Thyroid gland (tissue), 4 donors: ENCODE measurements around the gene CARD11. TPM values are rescaled to one million over a fixed set of nuclear protein-coding genes. Genes with fewer than 3 reads are reported as not detected.

Source experiments
- DNase-seq, 2 donors: peaks; one replicate each; pipeline ENCODE4 v3.0.0-alpha.2; 2019
- H3K27ac ChIP-seq, 3 donors: fragments of 200-600 bp; sonication (generic); 1 replicate in 2 of 3; 2 replicates in 1 of 3; pipeline ENCODE4 v1.5.1; 2016 to 2019; ENCODE audit warnings: mild to moderate bottlenecking in 1 of 3, moderate library complexity in 1 of 3
- H3K27me3 ChIP-seq: fragments of 200-600 bp; sonication (generic); one replicate; pipeline ENCODE4 v1.5.1; 2019
- H3K36me3 ChIP-seq, 2 donors: fragments of 200-600 bp; sonication (generic); one replicate each; pipeline ENCODE4 v1.5.1; 2016 to 2019
- H3K4me1 ChIP-seq, 2 donors: fragments of 200-600 bp; sonication (generic); one replicate each; pipeline ENCODE4 v1.5.1; 2017 to 2019
- H3K4me3 ChIP-seq, 3 donors: fragments of 200-600 bp; sonication (generic); replicated peaks in 1 of 3; 1 replicate in 2 of 3; 2 replicates in 1 of 3; pipeline ENCODE4 v1.5.1; 2016; ENCODE audit warnings: mild to moderate bottlenecking in 1 of 3
- H3K9me3 ChIP-seq: fragments of 200-600 bp; sonication (generic); one replicate; pipeline ENCODE4 v1.5.1; 2017
- CTCF ChIP-seq, 6 experiments: fragments of 200-600 bp in 3 of 6; fragments of 450-650 bp in 3 of 6; sonication (generic) in 3 of 6; IDR thresholded peaks; one replicate each; pipeline ENCODE4 v1.5.1; 2016 to 2019; ENCODE audit warnings: antibody characterized with exemption in 6 of 6, mild to moderate bottlenecking in 2 of 6, inconsistent platforms in 1 of 6, moderate library complexity in 1 of 6
- POLR2A ChIP-seq, 2 donors: fragments of 450-650 bp; IDR thresholded peaks; one replicate each; pipeline ENCODE4 v1.6.1; 2017; ENCODE audit warnings: antibody characterized with exemption in 2 of 2, mild to moderate bottlenecking in 2 of 2, moderate library complexity in 1 of 2
- WGBS, 2 donors: methylation state at CpG; one replicate each; pipeline ENCODE4 v1.1.5; 2017; 5-methylcytosine and 5-hydroxymethylcytosine counted together
- intact Hi-C: fragments of 100-400 bp; cut with DNase I; formaldehyde crosslinking; loops from one replicate; pipeline ENCODE4 v1.15.1; 2023
- total RNA-seq, 4 donors: library from RNA; depleted of rRNA; stranded (reverse); fragments of >200 nt; gene quantifications; one replicate each; pipeline ENCODE4 v1.2.3, GENCODE V29; 2016

CARD11 gene
- total RNA-seq, 4 donors from 2014 or later, result 0.45 to 7.7 (median 1.9) TPM

GRCh38 chr7:2864204-2864985, 179.3 kb downstream of the CARD11 start:
- Histone ChIP-seq H3K9me3 (no peaks in the 10 kb centered on the region), H3K27ac (peak overlapping the region; percentile 55 to 79 (median 79)), H3K36me3 (no peaks in the 10 kb centered on the region), H3K4me1 (peaks cover 0 to 20% of the 10 kb centered on the region in 2 donors), H3K4me3 (no peak overlapping the region), H3K27me3 (no peaks in the 10 kb centered on the region)
- DNase-seq, result no peak
- intact Hi-C loops, result loop anchor here (10.0 kb wide), 1 partner anchor 290 kb away; no protein-coding TSS in a partner anchor
- TF ChIP-seq CTCF (IDR thresholded peaks at IDR 0.05) (no peak), POLR2A (IDR thresholded peaks at IDR 0.05) (no peak)
- WGBS, 2 donors, result 79 to 83% methylated on average over 12 of the region's 12 CpGs

GRCh38 chr7:2863461-2864066, 180.1 kb downstream of the CARD11 start:
- peak; percentile 43 to 44 for DNase-seq
- Histone ChIP-seq H3K27me3 (no peaks in the 10 kb centered on the region), H3K27ac (peak overlapping the region; percentile 55 to 79 (median 79)), H3K9me3 (no peaks in the 10 kb centered on the region), H3K4me3 (no peak overlapping the region), H3K36me3 (no peaks in the 10 kb centered on the region), H3K4me1 (peaks cover 0 to 20% of the 10 kb centered on the region in 2 donors)
- intact Hi-C loops, result loop anchor here (10.0 kb wide), 1 partner anchor 291 kb away; no protein-coding TSS in a partner anchor
- WGBS, 2 donors, result 39 to 61% methylated on average over 12 to 16 of the region's 18 CpGs
- TF ChIP-seq CTCF (IDR thresholded peaks at IDR 0.05) (no peak), POLR2A (IDR thresholded peaks at IDR 0.05) (no peak)

DNA sequence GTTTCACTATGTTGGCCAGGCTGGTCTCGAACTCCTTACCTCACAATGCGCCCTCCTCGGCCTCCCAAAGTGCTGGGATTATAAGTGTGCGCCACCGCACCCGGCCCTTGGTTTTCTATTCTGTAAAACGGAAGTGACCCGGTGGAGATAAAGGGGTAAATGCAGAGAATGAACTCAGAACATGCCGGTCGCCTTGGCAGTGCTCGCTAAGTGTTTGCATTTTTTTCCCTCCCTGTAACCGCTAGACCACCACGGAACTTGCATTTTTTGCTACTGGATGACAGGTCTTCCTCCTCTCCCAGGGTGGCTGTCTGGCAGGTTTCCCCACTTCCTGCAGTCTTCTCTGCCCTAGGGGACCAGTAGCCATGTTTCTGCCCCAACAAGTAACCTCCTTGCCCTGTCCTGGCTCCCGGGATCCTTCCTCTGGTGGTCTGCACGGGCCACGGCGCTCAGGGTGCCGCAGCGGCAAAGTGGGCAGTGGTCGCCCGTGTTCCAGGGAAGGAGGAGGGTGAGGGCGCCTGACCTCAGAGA, 180.8 kb downstream of the CARD11 start:
- TF ChIP-seq CTCF (IDR thresholded peaks at IDR 0.05), result no peak
- TF ChIP-seq POLR2A (IDR thresholded peaks at IDR 0.05), result no peak
- peaks cover 0 to 20% of the 10 kb centered on the region in 2 donors for H3K4me1 ChIP-seq
- intact Hi-C loops, result loop anchor here (10.0 kb wide), 1 partner anchor 292 kb away; no protein-coding TSS in a partner anchor
- no peak overlapping the region for H3K4me3 ChIP-seq
- H3K9me3 ChIP-seq, result no peaks in the 10 kb centered on the region
- DNase-seq, result no peak
- no peaks in the 10 kb centered on the region for H3K36me3 ChIP-seq
- peak overlapping the region; percentile 46 to 79 (median 79) for H3K27ac ChIP-seq
- WGBS, 2 donors, result 81 to 82% methylated on average over 16 to 22 of the region's 22 CpGs
- no peaks in the 10 kb centered on the region for H3K27me3 ChIP-seq

DNA sequence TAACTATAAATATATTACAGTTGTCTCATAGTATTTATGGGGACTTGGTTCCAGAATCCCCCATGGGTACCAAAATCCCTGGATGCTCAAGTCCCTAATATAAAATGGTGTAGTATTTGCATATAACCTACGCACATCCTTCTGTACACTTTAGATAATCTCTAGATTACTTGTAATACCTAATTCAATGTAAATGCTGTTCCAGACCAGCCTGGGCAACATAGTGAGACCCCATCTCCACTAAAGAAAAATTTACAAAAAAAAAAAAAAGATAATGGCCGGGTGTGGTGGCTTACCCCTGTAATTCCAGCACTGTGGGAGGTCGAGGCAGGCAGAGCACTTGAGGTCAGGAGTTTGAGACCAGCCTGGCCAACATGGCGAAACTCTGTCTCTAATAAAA, 182.2 kb downstream of the CARD11 start:
- TF ChIP-seq CTCF (IDR thresholded peaks at IDR 0.05) (no peak), POLR2A (IDR thresholded peaks at IDR 0.05) (no peak)
- Histone ChIP-seq H3K27me3 (no peaks in the 10 kb centered on the region), H3K4me1 (peaks cover 0 to 20% of the 10 kb centered on the region in 2 donors), H3K27ac (no peak overlapping the region), H3K4me3 (no peak overlapping the region), H3K36me3 (no peaks in the 10 kb centered on the region), H3K9me3 (no peaks in the 10 kb centered on the region)
- intact Hi-C loops, result loop anchor here (10.0 kb wide), 1 partner anchor 293 kb away; no protein-coding TSS in a partner anchor
- DNase-seq, result no peak
- WGBS, 2 donors, result 92 to 94% methylated on average over 4 of the region's 4 CpGs
